ENCODE results near the gene CABLES1. TPM values are rescaled to one million over a fixed set of nuclear protein-coding genes. Genes with fewer than 3 reads are reported as not detected.
"Not testable (repeated sequence)": the region's sequence is repeated elsewhere in the genome, so short reads cannot be mapped to it uniquely, and the experiment has no call there.

Gene CABLES1
- total and polyA plus RNA-seq, 12 donors: 2.1 to 11.9 (median 5.3) TPM

DNA sequence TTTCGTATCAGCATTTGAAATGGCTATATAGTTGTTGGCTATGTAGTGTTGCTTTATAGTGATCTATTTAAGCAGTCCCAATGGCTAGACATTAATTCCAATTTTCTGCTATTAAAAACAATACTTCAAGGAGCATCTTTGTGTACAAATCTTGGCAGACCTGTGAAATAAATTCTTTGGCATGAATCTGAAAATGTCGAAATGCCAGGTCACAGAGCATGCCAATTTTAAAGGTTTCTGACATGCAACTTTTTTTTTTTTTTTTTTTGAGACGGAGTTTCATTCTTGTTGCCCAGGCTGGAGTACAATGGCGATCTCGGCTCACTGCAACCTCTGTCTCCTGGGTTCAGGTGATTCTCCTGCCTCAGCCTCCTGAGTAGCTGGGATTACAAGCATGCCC lies 26.8 kb upstream of the CABLES1 start:
- TF ChIP-seq, protein P1, sequence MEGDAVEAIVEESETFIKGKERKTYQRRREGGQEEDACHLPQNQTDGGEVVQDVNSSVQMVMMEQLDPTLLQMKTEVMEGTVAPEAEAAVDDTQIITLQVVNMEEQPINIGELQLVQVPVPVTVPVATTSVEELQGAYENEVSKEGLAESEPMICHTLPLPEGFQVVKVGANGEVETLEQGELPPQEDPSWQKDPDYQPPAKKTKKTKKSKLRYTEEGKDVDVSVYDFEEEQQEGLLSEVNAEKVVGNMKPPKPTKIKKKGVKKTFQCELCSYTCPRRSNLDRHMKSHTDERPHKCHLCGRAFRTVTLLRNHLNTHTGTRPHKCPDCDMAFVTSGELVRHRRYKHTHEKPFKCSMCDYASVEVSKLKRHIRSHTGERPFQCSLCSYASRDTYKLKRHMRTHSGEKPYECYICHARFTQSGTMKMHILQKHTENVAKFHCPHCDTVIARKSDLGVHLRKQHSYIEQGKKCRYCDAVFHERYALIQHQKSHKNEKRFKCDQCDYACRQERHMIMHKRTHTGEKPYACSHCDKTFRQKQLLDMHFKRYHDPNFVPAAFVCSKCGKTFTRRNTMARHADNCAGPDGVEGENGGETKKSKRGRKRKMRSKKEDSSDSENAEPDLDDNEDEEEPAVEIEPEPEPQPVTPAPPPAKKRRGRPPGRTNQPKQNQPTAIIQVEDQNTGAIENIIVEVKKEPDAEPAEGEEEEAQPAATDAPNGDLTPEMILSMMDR (IDR thresholded peaks at IDR 0.05): no peak
- Histone ChIP-seq H3K4me1 (replicated peaks in 1 of 2) (peaks cover 5 to 10% of the 10 kb centered on the region in 2 donors), H3K4me3 (no peak overlapping the region), H3K9me3 (replicated peaks in 1 of 3) (no peaks in the 10 kb centered on the region), H3K36me3 (replicated peaks in 1 of 2) (no peaks in the 10 kb centered on the region), H3K27me3 (peaks cover 4% of the 10 kb centered on the region), H3K27ac (no peak overlapping the region)
- WGBS, 4 donors: 68 to 75% (median 73%) methylated on average over 5 of the region's 5 CpGs
- DNase-seq: no peak
- intact Hi-C loops (cut with DNase I): no loop called here

DNA sequence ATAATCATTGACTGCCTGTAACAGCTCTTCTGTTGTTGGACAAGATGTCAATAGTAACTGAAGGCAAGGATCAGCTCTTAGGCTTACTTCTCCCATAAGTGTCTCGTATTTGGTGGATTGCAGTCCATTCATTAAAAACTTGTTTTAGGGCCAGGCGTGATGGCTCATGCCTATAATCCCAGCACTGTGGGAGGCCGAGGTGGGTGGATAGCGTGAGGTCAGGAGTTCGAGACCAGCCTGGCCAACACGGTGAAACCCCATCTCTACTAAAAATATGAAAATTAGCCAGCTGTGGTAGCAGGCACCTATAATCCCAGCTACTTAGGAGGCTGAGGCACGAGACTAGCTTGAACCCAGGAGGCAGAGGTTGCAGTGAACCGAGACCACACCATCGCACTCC lies 26.1 kb upstream of the CABLES1 start:
- intact Hi-C loops (cut with DNase I); H3K9me3 ChIP-seq (replicated peaks in 1 of 3); H3K27me3 ChIP-seq; H3K27ac ChIP-seq; H3K4me3 ChIP-seq; DNase-seq; H3K36me3 ChIP-seq (replicated peaks in 1 of 2): not testable (repeated sequence)
- peaks cover 5 to 14% of the 10 kb centered on the region in 2 donors for H3K4me1 ChIP-seq (replicated peaks in 1 of 2)
- WGBS, 4 donors: 81 to 93% (median 92%) methylated on average over 9 of the region's 9 CpGs

DNA sequence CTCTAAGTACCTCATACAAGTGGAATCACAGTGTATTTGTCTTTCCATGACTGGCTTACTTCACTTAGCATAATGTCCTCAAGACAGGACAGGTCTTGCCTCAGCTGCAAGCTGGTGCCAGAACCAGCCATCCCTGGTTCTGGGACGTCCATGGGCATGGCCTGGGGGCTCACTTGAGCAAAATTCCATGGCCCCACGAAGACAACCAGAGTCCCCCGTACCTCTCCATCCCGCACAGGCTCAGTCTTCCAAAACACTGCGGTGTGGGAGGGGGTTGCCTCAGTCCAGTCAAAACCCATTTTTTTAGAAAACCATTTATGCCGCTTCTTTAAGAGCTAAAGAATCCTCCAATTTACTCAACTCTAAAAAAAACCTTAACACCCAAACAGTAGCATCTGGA lies 21.7 kb upstream of the CABLES1 start:
- H3K4me3 ChIP-seq: no peak overlapping the region
- H3K4me1 ChIP-seq (replicated peaks in 1 of 2): peaks cover 0 to 10% of the 10 kb centered on the region in 2 donors
- H3K9me3 ChIP-seq (replicated peaks in 1 of 3): no peaks in the 10 kb centered on the region
- TF ChIP-seq POLR2A (IDR thresholded peaks at IDR 0.05): no peak
- TF ChIP-seq, protein P1 (IDR thresholded peaks at IDR 0.05): no peak
- no peak overlapping the region for H3K27ac ChIP-seq
- H3K27me3 ChIP-seq: peaks cover 4% of the 10 kb centered on the region
- no peak for DNase-seq
- intact Hi-C loops (cut with DNase I): no loop called here
- WGBS, 4 donors: 77 to 88% (median 80%) methylated on average over 6 of the region's 6 CpGs
- no peaks in the 10 kb centered on the region for H3K36me3 ChIP-seq (replicated peaks in 1 of 2)

DNA sequence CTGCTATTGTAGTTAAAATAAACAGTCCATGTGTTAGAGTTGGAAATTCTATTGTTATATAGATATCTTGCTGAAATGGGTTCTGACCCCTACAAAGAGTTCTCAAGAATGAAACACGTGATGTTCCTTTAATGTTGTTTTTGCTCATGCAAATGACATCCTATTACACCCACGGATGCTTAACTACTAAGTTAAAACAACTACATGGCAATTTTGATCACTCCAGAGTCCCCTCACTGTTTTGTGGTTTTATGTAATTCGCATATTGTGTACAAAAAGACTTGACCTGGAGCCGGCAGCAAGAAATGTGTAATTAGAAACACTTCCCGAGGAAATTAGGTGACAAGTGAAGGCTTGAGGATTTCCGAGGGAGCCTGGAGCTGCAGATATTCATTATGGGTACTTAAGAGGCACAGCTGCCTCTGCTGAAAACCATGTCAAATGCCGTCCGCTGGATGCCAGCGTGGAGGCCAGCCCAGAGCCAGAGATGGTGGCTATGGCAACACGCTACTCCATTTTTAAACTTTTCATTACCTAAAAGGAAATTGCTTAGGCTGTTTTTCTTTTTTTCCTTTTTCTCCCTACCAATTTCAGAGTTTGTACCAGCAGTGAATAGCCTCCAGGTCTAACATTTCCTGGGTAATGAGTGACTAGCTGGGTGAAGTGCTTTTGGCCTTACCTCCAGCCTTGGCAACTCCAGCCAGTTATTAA lies 21.0 kb upstream of the CABLES1 start:
- TF ChIP-seq, protein P1 (IDR thresholded peaks at IDR 0.05): no peak
- no peak for TF ChIP-seq POLR2A (IDR thresholded peaks at IDR 0.05)
- Histone ChIP-seq H3K9me3 (replicated peaks in 1 of 3) (no peaks in the 10 kb centered on the region), H3K4me3 (no peak overlapping the region), H3K27me3 (peaks cover 4% of the 10 kb centered on the region), H3K4me1 (replicated peaks in 1 of 2) (peaks cover 0 to 10% of the 10 kb centered on the region in 2 donors), H3K36me3 (replicated peaks in 1 of 2) (no peaks in the 10 kb centered on the region), H3K27ac (no peak overlapping the region)
- intact Hi-C loops (cut with DNase I): no loop called here
- DNase-seq: no peak
- 47 to 49% (median 48%) methylated on average over 10 of the region's 10 CpGs for WGBS, 4 donors

DNA sequence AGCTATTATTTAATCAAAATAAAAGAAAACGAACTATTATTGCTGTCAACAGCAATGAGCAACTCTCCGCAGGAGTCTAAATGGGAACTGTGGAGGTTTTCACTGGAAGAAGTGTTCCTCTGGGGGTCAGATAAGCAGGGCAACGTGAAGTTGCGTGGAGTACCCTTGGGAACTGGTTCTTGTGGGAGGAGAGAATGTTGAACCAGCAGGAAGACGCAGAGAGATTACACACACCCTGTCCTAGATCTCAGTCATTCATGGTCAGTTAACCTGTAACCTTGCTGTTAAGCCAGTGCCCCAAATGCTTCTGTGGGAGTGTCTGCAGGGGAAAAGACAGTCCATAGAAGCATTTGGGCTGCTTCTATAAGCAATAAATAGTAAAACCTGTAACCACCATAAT lies 20.4 kb upstream of the CABLES1 start:
- peaks cover 0 to 10% of the 10 kb centered on the region in 2 donors for H3K4me1 ChIP-seq (replicated peaks in 1 of 2)
- WGBS, 4 donors: 53 to 65% (median 60%) methylated on average over 5 of the region's 5 CpGs
- no peaks in the 10 kb centered on the region for H3K9me3 ChIP-seq (replicated peaks in 1 of 3)
- no peak overlapping the region for H3K4me3 ChIP-seq
- no peaks in the 10 kb centered on the region for H3K36me3 ChIP-seq (replicated peaks in 1 of 2)
- H3K27me3 ChIP-seq: peaks cover 4% of the 10 kb centered on the region
- TF ChIP-seq, protein P1 (IDR thresholded peaks at IDR 0.05): no peak
- no peak for TF ChIP-seq POLR2A (IDR thresholded peaks at IDR 0.05)
- intact Hi-C loops (cut with DNase I): no loop called here
- no peak for DNase-seq
- H3K27ac ChIP-seq: no peak overlapping the region

All from adrenal gland (tissue), 12 donors.